Keratinocyte (primary cell): ENCODE measurements around the gene DDRGK1. TPM values are rescaled to one million over a fixed set of nuclear protein-coding genes. Genes with fewer than 3 reads are reported as not detected.

Experiments
- DNase-seq: peaks from one replicate; pipeline ENCODE4 v3.0.0-alpha.2; 2011; ENCODE audit warnings: low read depth, missing footprints, low spot score
- FAIRE-seq: peaks from 2 replicates; lab custom pipeline; 2011; peaks lifted over from hg19 to GRCh38; lab: Jason Lieb, UNC
- H2AFZ ChIP-seq: 2 replicates; pipeline ENCODE4 v1.6.0; 2012; ENCODE audit warnings: low read length, control low read depth, inconsistent platforms; ENCODE audit not compliant: control insufficient read depth
- H3K27ac ChIP-seq: 2 replicates; pipeline ENCODE4 v1.5.1; 2011; ENCODE audit warnings: low read length; ENCODE audit not compliant: control insufficient read depth, insufficient read depth
- H3K27me3 ChIP-seq: 3 replicates; pipeline ENCODE4 v1.6.0; 2011; ENCODE audit warnings: low read length; ENCODE audit not compliant: control insufficient read depth, insufficient read depth; ENCODE audit errors: extremely low read depth
- H3K36me3 ChIP-seq, 2 experiments: 2 replicates in 1 of 2; 3 replicates in 1 of 2; pipeline ENCODE4 v1.5.1; 2011; ENCODE audit warnings: low read length in 2 of 2, mild to moderate bottlenecking in 1 of 2; ENCODE audit not compliant: control insufficient read depth in 2 of 2, insufficient read depth in 2 of 2; ENCODE audit errors: extremely low read depth in 1 of 2
- H3K4me1 ChIP-seq: 3 replicates; pipeline ENCODE4 v1.5.1; 2011; ENCODE audit warnings: low read length; ENCODE audit not compliant: control insufficient read depth, insufficient read depth; ENCODE audit errors: extremely low read depth
- H3K4me2 ChIP-seq: 3 replicates; pipeline ENCODE4 v1.6.0; 2011; ENCODE audit warnings: low read depth, low read length; ENCODE audit not compliant: control insufficient read depth, insufficient read depth; ENCODE audit errors: extremely low read depth
- H3K4me3 ChIP-seq, 3 experiments: fragments of 200-600 bp in 1 of 3; sonication (generic) in 1 of 3; 2 replicates in 2 of 3; 3 replicates in 1 of 3; pipeline ENCODE4 v1.5.1; 2011 to 2016; ENCODE audit warnings: low read length in 3 of 3, mild to moderate bottlenecking in 3 of 3, control low read depth in 2 of 3, inconsistent platforms in 1 of 3, low read depth in 1 of 3, mixed read lengths in 1 of 3, mixed run types in 1 of 3, moderate library complexity in 1 of 3; ENCODE audit not compliant: control insufficient read depth in 2 of 3, insufficient read depth in 2 of 3; ENCODE audit errors: extremely low read depth in 1 of 3
- H3K79me2 ChIP-seq: 2 replicates; pipeline ENCODE4 v1.6.0; 2012; ENCODE audit warnings: low read length; ENCODE audit not compliant: control insufficient read depth, insufficient read depth
- H3K9ac ChIP-seq: 3 replicates; pipeline ENCODE4 v1.6.0; 2011; ENCODE audit warnings: low read length; ENCODE audit not compliant: control insufficient read depth, insufficient read depth; ENCODE audit errors: extremely low read depth
- H3K9me1 ChIP-seq: 3 replicates; pipeline ENCODE4 v1.6.0; 2011; ENCODE audit warnings: low read length; ENCODE audit not compliant: control insufficient read depth, insufficient read depth; ENCODE audit errors: extremely low read depth
- H3K9me3 ChIP-seq: 2 replicates; pipeline ENCODE4 v1.5.1; 2012; ENCODE audit warnings: low read depth, low read length; ENCODE audit not compliant: control insufficient read depth
- H4K20me1 ChIP-seq: 3 replicates; pipeline ENCODE4 v1.6.0; 2011; ENCODE audit warnings: low read length; ENCODE audit not compliant: control insufficient read depth, insufficient read depth; ENCODE audit errors: extremely low read depth
- CTCF ChIP-seq, 3 experiments: IDR thresholded peaks in 1 of 3; conservative IDR thresholded peaks in 1 of 3; optimal IDR thresholded peaks in 1 of 3; 2 replicates in 2 of 3; 3 replicates in 1 of 3; pipeline versions ENCODE3 to v1.5.1; 2011; ENCODE audit warnings: low read length in 3 of 3, mild to moderate bottlenecking in 3 of 3, moderate library complexity in 2 of 3, control low read depth in 1 of 3, inconsistent platforms in 1 of 3; ENCODE audit not compliant: insufficient read depth in 2 of 3; ENCODE audit errors: extremely low read depth in 1 of 3
- EZH2 ChIP-seq: IDR thresholded peaks from one replicate; pipeline ENCODE4 v1.6.1; 2012; ENCODE audit warnings: inconsistent platforms, mild to moderate bottlenecking, low read length, moderate library complexity
- dilution Hi-C: fragments of 300-500 bp; cut with MboI; formaldehyde crosslinking; loops from one replicate; pipeline ENCODE4 v1.7.0; 2020; ENCODE audit warnings: low sequenced_read_pairs; ENCODE audit not compliant: extremely low pct_ligation_motif_present
- polyA plus RNA-seq, 5 experiments: library from polyadenylated mRNA; depleted of rRNA in 3 of 5; stranded (reverse) in 3 of 5; stranded (forward) in 1 of 5; unstranded in 1 of 5; fragments of >200 nt; gene quantifications; 1 replicate in 1 of 5; 2 replicates in 3 of 5; 3 replicates in 1 of 5; pipeline versions ENCODE4 v1.2.1 to v1.2.3, GENCODE V29; 2011 to 2012; ENCODE audit warnings: missing spikeins in 2 of 5, low read depth in 1 of 5, low replicate concordance in 1 of 5

DDRGK1 gene
- polyA plus RNA-seq, 1 donor (not counting 4 experiments of a cell fraction or from before 2014, with no cell fraction given): 32.2 TPM

GRCh38 chr20:3243718-3244358 is 39.4 kb upstream of the DDRGK1 start:
- DNase-seq: no peak
- Histone ChIP-seq H3K9me1 (no peaks in the 10 kb centered on the region), H3K4me3 (no peak overlapping the region), H3K9ac (no peak overlapping the region), H3K79me2 (no peaks in the 10 kb centered on the region), H3K4me1 (peaks cover 7% of the 10 kb centered on the region), H4K20me1 (no peaks in the 10 kb centered on the region), H3K27ac (no peak overlapping the region), H3K36me3 (peaks cover 0 to 2% of the 10 kb centered on the region in 2 experiments), H3K27me3 (no peaks in the 10 kb centered on the region), H3K4me2 (no peak overlapping the region), H3K9me3 (no peaks in the 10 kb centered on the region), H2AFZ (no peak overlapping the region)
- TF ChIP-seq CTCF (optimal IDR thresholded peaks at IDR 0.05 in 1 of 3, IDR thresholded peaks at IDR 0.05 in 1 of 3, conservative IDR thresholded peaks at IDR 0.05 in 1 of 3; ENCODE audit: extremely low read depth in 1 of 3, insufficient read depth in 2 of 3, low read length in 3 of 3) (no peak), EZH2 (no peak)
- FAIRE-seq: no peak
- dilution Hi-C loops: no loop called here

GRCh38 chr20:3242172-3242692 is 37.8 kb upstream of the DDRGK1 start:
- H2AFZ ChIP-seq: no peak overlapping the region
- H3K9me3 ChIP-seq: no peaks in the 10 kb centered on the region
- dilution Hi-C loops: no loop called here
- H4K20me1 ChIP-seq: no peaks in the 10 kb centered on the region
- peaks cover 9% of the 10 kb centered on the region for H3K4me1 ChIP-seq
- H3K79me2 ChIP-seq: no peaks in the 10 kb centered on the region
- no peak overlapping the region for H3K27ac ChIP-seq
- no peaks in the 10 kb centered on the region for H3K27me3 ChIP-seq
- no peaks in the 10 kb centered on the region for H3K9me1 ChIP-seq
- no peak for DNase-seq
- H3K9ac ChIP-seq: no peak overlapping the region
- TF ChIP-seq CTCF (optimal IDR thresholded peaks at IDR 0.05 in 1 of 3, IDR thresholded peaks at IDR 0.05 in 1 of 3, conservative IDR thresholded peaks at IDR 0.05 in 1 of 3; ENCODE audit: extremely low read depth in 1 of 3, insufficient read depth in 2 of 3, low read length in 3 of 3) (no peak), EZH2 (no peak)
- no peak overlapping the region for H3K4me2 ChIP-seq
- FAIRE-seq: no peak
- H3K4me3 ChIP-seq: no peak overlapping the region
- H3K36me3 ChIP-seq: peaks cover 0 to 2% of the 10 kb centered on the region in 2 experiments
